Fibroblast of villous mesenchyme (primary cell): Measurements from ENCODE around the gene GHRH. TPM values are rescaled to one million over a fixed set of nuclear protein-coding genes. Genes with fewer than 3 reads are reported as not detected.

Experiments used
- DNase-seq: peaks from one replicate; pipeline ENCODE4 v3.0.0-alpha.2; 2010; ENCODE audit warnings: low read depth
- H3K4me3 ChIP-seq: 2 replicates; pipeline ENCODE4 v1.5.1; 2011; ENCODE audit warnings: low read depth, mild to moderate bottlenecking, low read length
- CTCF ChIP-seq: IDR thresholded peaks from 2 replicates; pipeline ENCODE4 v1.5.1; 2012; ENCODE audit warnings: low read depth, mild to moderate bottlenecking, low read length; ENCODE audit not compliant: insufficient read depth
- total RNA-seq: library from RNA; depleted of rRNA; stranded (reverse); fragments of >200 nt; gene quantifications from 2 replicates; pipeline ENCODE4 v1.2.3, GENCODE V29; 2012

The GHRH gene
- total RNA-seq, 1 donor, result not detected

GRCh38 chr20:37305079-37305478, 43.5 kb upstream of the GHRH start:
- no peak overlapping the region for H3K4me3 ChIP-seq
- DNase-seq, result no peak

GRCh38 chr20:37303637-37304036, 42.0 kb upstream of the GHRH start:
- no peak for TF ChIP-seq CTCF
- H3K4me3 ChIP-seq, result no peak overlapping the region
- no peak for DNase-seq

More at GRCh38 chr20:37305079-37305478, 43.5 kb upstream of the GHRH start:
- no peak for TF ChIP-seq CTCF

- DNase-seq, result no peak
- TF ChIP-seq CTCF, result no peak
- H3K4me3 ChIP-seq, result no peak overlapping the region
Measured at GRCh38 chr20:37302981-37303380, 41.4 kb upstream of the GHRH start.

GRCh38 chr20:37301558-37301957, 39.9 kb upstream of the GHRH start:
- no peak for DNase-seq
- no peak overlapping the region for H3K4me3 ChIP-seq
- no peak for TF ChIP-seq CTCF

GRCh38 chr20:37301120-37301519, 39.5 kb upstream of the GHRH start:
- TF ChIP-seq CTCF, result no peak
- H3K4me3 ChIP-seq, result no peak overlapping the region
- no peak for DNase-seq

GRCh38 chr20:37299718-37300528, 38.3 kb upstream of the GHRH start:
- no peak for TF ChIP-seq CTCF
- peak; percentile 52 for DNase-seq
- no peak overlapping the region for H3K4me3 ChIP-seq
